Psoas muscle (tissue), 8 donors: Measurements from ENCODE around the gene PSMA6. TPM values are rescaled to one million over a fixed set of nuclear protein-coding genes. Genes with fewer than 3 reads are reported as not detected.
"Not testable (repeated sequence)": the region's sequence is repeated elsewhere in the genome, so short reads cannot be mapped to it uniquely, and the experiment has no call there.

Experiments used
- ATAC-seq, 4 donors: fragments of 200-7000 bp; cut with Tn5 transposase; one replicate each; pipeline ENCODE4 v1.9.1; 2020; ENCODE audit warnings: moderate library complexity in 3 of 4, mild to moderate bottlenecking in 2 of 4
- DNase-seq, 2 donors: peaks; one replicate each; pipeline ENCODE4 v3.0.0-alpha.2; 2020
- H3K27ac ChIP-seq: fragments of 200-600 bp; one replicate; pipeline ENCODE4 v1.8.0; 2022
- H3K27me3 ChIP-seq, 3 donors: fragments of 200-600 bp in 1 of 3; one replicate each; pipeline versions ENCODE4 v1.6.1 to v1.8.0; 2013 to 2022; ENCODE audit warnings: low read length in 2 of 3, mild to moderate bottlenecking in 2 of 3, moderate library complexity in 1 of 3; ENCODE audit not compliant: insufficient read depth in 3 of 3
- H3K36me3 ChIP-seq, 2 donors: fragments of 200-600 bp in 1 of 2; one replicate each; pipeline versions ENCODE4 v1.6.1 to v1.8.0; 2013 to 2022; ENCODE audit warnings: low read depth in 1 of 2, mild to moderate bottlenecking in 1 of 2, moderate library complexity in 1 of 2; ENCODE audit not compliant: insufficient read depth in 1 of 2
- H3K4me1 ChIP-seq: fragments of 200-600 bp; one replicate; pipeline ENCODE4 v1.8.0; 2022
- H3K4me3 ChIP-seq: fragments of 200-600 bp; one replicate; pipeline ENCODE4 v1.8.0; 2022; ENCODE audit warnings: mild to moderate bottlenecking
- H3K9me3 ChIP-seq: fragments of 200-600 bp; one replicate; pipeline ENCODE4 v1.8.0; 2022
- CTCF ChIP-seq: fragments of 200-600 bp; IDR thresholded peaks from one replicate; pipeline ENCODE4 v1.8.0; 2022; ENCODE audit warnings: antibody characterized with exemption
- WGBS, 3 donors: extraction: QIAGEN DNeasy Blood & Tissue Kit; methylation state at CpG; one replicate each; pipeline versions ENCODE4 v1.1.6 to v1.1.7; 2013; 5-methylcytosine and 5-hydroxymethylcytosine counted together
- intact Hi-C, 2 donors: fragments of 100-400 bp; cut with DNase I; formaldehyde crosslinking; loops; one replicate each; pipeline versions ENCODE4 v1.11.0 to v1.14.2; 2022
- polyA plus RNA-seq, 3 donors: library from polyadenylated mRNA; stranded (reverse); fragments of 200-250 nt; gene quantifications; one replicate each; pipeline ENCODE4 v1.2.3, GENCODE V29; 2013
- total RNA-seq, 4 donors: library from RNA; stranded (reverse); fragmentation: NEBNext Ultra II Directional in 2 of 4; extraction: Animal tissue kit (Norgen Biotek cat#: 25700) in 2 of 4; gene quantifications; one replicate each; pipeline versions ENCODE4 v1.2.1 to v1.2.4, GENCODE V29; 2021 to 2023
- donor health status: healthy with polysubstance abuse.
- donor health status: DM: no; HTN: no; CAD: no; lungs with moderate emphysema.
- donor health status: Bipolar disorder and iron deficiency.
- donor health status: healthy.
- donor health status: DM: yes; HTN: yes; CAD: no.
- donor health status: DM: no; HTN: no; CAD: no.
- donor health status: DM: no; HTN: no; CAD: no.
- donor health status: DM: yes; HTN: yes; CAD: no.

The PSMA6 gene
- total and polyA plus RNA-seq, 7 donors, result 176 to 653 (median 276) TPM

- DNase-seq (peak in 1 of 2 donors; percentile 8), ATAC-seq (no peak)
- Histone ChIP-seq H3K9me3 (no peaks in the 10 kb centered on the region), H3K4me3 (no peak overlapping the region), H3K27ac (no peak overlapping the region), H3K27me3 (no peaks in the 10 kb centered on the region), H3K4me1 (no peaks in the 10 kb centered on the region), H3K36me3 (no peaks in the 10 kb centered on the region)
- no peak for TF ChIP-seq CTCF
- intact Hi-C loops, result no loop called here
- 65 to 83% (median 72%) methylated on average over 10 of the region's 10 CpGs for WGBS, 3 donors
These were observed 61.4 kb downstream of the PSMA6 start for GRCh38 chr14:35353409-35354172.

GRCh38 chr14:35355235-35355634, 63.1 kb downstream of the PSMA6 start:
- H3K27me3 ChIP-seq, H3K4me3 ChIP-seq, H3K36me3 ChIP-seq, H3K27ac ChIP-seq, H3K4me1 ChIP-seq, H3K9me3 ChIP-seq, intact Hi-C loops, ATAC-seq: not testable (repeated sequence)
- WGBS, 3 donors, result 87 to 92% (median 90%) methylated on average over 6 of the region's 6 CpGs
- peak in 1 of 2 donors; percentile 8 for DNase-seq

- WGBS, 3 donors, result 64 to 80% (median 67%) methylated on average over 5 of the region's 5 CpGs
- Histone ChIP-seq H3K27me3 (no peaks in the 10 kb centered on the region), H3K4me3 (no peak overlapping the region), H3K27ac (no peak overlapping the region), H3K36me3 (no peaks in the 10 kb centered on the region), H3K9me3 (no peaks in the 10 kb centered on the region), H3K4me1 (no peaks in the 10 kb centered on the region)
- DNase-seq (no peak), ATAC-seq (peak in 3 of 4 donors; percentile 15 to 41 (median 40))
- TF ChIP-seq CTCF, result no peak
- intact Hi-C loops, result no loop called here
These were observed 64.0 kb downstream of the PSMA6 start for GRCh38 chr14:35355981-35356841.

- H3K27me3 ChIP-seq, H3K4me1 ChIP-seq, H3K9me3 ChIP-seq, ATAC-seq, H3K4me3 ChIP-seq, intact Hi-C loops, H3K36me3 ChIP-seq, H3K27ac ChIP-seq: not testable (repeated sequence)
- DNase-seq, result peak in 1 of 2 donors; percentile 5
- WGBS, 3 donors, result 78 to 90% (median 85%) methylated on average over 7 of the region's 7 CpGs
These were observed 67.5 kb downstream of the PSMA6 start for GRCh38 chr14:35359655-35360054.

- no peak for TF ChIP-seq CTCF
- intact Hi-C loops, result no loop called here
- ATAC-seq, result no peak
- DNase-seq, result peak in 1 of 2 donors; percentile 40
- no peaks in the 10 kb centered on the region for H3K27me3 ChIP-seq
- 92 to 94% (median 92%) methylated on average over 8 of the region's 8 CpGs for WGBS, 3 donors
- H3K36me3 ChIP-seq, result no peaks in the 10 kb centered on the region
- H3K4me1 ChIP-seq, result peaks cover 12% of the 10 kb centered on the region
- H3K9me3 ChIP-seq, result no peaks in the 10 kb centered on the region
- H3K27ac ChIP-seq, result no peak overlapping the region
- no peak overlapping the region for H3K4me3 ChIP-seq
These were observed 68.9 kb downstream of the PSMA6 start for GRCh38 chr14:35361141-35361480.
